GM19324 (cell line): ENCODE measurements around the gene STRN4.

ENCODE experiments used
- ATAC-seq: cut with Tn5 transposase; IDR thresholded peaks from one replicate; pipeline ENCODE4 v1.9.1; 2021; ENCODE audit warnings: mild to moderate bottlenecking, moderate library complexity; ENCODE audit not compliant: unreplicated experiment, low FRiP score

Gene STRN4

DNA sequence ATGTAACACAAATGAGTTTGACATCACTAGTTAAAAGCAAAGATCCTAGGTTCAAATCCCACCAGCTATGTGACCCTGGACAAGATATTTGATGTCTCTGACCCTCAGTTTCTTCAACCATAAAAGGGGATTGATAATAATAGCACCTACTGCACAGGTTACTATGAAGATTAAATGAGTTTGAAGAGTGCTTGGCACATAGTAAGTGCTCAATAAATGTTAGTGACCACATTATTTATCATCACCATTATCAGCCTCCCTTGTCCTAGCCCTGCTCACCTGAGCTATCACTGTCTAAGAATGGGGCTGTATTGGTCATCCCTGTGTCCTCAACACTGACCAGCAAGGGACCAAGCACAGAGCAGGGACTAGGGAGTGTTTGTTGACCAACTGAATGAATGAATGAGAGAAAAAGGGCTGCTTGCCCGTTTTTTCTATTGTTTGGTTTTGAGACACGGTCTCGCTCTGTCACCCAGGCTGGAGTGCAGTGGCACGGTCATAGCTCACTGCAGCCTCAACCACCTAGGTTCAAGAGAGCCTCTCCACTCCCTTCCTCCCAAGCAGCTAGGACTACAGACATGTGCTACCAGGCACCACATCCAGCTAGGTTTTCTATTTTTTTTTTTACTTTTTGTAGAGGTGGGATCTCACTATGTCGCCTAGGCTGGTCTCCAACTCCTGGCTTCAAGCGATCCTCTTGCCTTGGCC is 58.7 kb downstream of the STRN4 start:
- ATAC-seq = no peak

DNA sequence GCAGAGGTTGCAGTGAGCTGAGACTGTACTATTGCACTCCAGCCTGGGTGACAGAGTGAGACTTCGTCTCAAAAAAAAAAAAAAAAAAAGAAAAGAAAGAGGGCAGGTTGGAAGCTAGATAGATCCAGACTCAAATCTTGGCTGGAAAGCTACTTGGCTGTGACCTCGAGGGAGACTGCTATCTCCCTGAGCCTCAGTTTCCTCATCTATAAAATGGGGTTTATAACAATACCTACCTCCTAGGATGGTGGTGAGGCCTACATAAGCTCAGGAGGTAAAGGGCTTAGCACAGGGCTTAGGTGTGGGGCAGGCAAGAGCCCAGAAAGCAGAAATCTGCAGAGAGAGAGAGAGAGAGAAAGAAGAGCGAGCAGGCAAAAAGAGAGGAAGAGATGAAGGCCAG is 61.1 kb downstream of the STRN4 start:
- ATAC-seq = no peak

DNA sequence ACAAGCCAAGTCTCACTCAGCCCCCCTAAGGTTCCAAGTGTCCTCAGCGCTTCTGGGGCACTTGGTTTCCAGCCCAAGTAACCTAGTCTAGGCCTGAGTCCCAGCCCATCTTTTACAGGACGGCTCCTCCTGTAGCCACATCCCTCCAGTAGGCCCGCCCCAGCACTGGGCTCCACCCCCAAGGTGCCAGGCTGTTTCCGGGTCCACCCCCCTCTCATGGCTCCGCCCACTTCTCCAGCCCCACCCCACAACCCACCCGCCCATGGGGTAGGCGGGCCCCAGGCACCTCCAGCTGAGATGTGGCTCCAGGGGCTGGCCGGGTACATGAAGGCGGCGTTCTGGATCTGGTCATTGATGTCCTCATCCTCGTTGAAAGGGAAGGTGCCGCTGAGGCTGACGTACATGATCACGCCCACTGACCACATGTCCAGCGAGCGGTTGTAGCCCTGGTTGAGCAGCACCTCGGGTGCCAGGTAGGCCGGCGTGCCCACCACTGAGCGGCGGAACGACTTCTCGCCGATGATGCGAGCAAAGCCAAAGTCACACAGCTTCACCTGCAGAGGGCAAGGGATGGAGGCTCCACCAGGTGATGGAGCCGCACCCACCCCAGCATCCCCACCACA is 68.0 kb downstream of the STRN4 start:
- no peak for ATAC-seq

DNA sequence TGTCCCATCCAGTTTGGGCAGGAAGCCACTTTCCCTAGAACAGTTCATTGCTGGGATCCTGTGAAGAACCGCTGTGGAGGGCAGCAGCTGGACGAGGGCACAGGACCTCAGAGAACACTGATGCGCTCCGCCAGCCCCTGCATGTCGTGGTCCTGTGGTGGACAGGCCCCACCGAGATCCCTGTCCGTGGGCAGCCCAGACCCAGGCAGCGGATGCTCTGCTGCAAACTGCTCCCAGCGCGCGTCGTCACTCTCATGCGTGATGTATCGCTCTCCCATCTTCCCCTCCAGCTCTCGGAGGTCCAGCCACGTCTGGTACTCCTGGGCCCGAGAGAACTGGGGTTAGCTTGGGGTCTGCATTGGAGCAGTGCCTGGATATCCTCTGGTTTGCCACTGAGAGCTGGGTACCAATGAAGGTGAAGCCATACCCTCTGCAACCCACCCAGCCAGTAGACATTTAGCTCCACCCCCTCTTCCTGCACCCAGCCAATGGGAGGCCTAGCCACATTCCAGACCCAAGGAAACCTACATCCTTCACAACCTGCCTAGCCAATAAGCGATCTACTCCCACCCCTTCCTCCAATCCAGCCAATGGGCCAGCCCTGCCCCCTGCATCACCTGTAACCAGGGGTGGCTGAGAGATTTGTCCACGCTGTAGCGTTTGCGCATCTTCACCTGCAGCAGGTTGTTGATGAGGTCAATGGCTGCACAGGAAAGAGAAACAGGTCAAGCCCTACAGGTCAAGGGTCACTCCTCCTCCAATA is 71.7 kb downstream of the STRN4 start:
- no peak for ATAC-seq

DNA sequence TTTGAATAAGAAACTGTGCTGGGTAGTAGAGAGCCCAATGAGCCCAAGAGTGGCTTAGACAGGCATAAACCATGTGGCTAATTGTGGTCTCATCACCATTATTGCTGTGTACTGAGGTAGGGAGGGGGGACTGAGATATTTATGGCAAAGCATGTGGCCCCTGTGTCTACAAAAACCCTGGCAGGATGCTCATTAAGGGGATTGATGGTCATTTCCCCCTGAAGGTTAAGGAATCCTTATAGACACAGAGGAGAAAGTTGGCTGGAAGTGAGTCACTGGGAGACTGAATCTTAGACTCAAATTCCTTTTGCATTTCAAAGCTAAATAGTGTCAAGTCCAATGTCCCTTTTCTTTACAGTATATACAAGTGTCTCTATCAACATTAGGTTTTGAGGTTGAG is 75.4 kb downstream of the STRN4 start:
- no peak for ATAC-seq
